ENCODE results near the gene LPP. TPM values are rescaled to one million over a fixed set of nuclear protein-coding genes. Genes with fewer than 3 reads are reported as not detected.

Gene LPP
- total and polyA plus RNA-seq, 2 of the 13 experiments (the other 11 are each of a cell fraction or from before 2014, with no cell fraction given) = 19.2 to 29.9 TPM

DNA sequence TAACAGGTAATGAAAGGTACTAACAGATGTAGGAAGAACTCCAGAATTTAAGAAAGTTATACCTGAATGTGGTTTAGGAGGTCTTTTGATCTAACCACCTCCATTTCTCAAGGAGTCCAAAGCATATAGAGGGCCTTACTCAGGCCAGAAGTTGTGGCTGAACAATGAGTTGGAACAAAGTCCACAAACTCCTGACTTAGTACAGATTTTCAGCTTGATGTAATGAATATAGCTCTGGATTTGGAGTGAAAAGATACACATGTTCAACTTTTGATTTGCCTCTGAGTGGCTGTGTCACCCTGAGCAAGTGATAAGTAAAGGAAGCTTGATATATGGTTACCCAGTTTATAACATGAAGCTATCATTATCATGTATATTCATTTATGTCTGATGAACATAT, 390.1 kb downstream of the LPP start:
- Histone ChIP-seq H3K4me3 (replicated peaks in 1 of 3; ENCODE audit: insufficient read depth in 1 of 3, low read depth in 2 of 3, low read length in 3 of 3) (no peak overlapping the region), H4K20me1 (ENCODE audit: insufficient read depth, low read length) (no peaks in the 10 kb centered on the region), H3K79me2 (ENCODE audit: insufficient read depth, low read length) (no peaks in the 10 kb centered on the region), H3K27ac (ENCODE audit: extremely low read length, insufficient read depth, low read length) (no peak overlapping the region), H3K36me3 (replicated peaks in 1 of 2; ENCODE audit: control insufficient read depth in 1 of 2, insufficient read depth in 2 of 2, low read length in 2 of 2) (peaks cover 3 to 8% of the 10 kb centered on the region in 2 experiments; a peak in 2 of 5 replicates), H3K9me3 (ENCODE audit: low read length) (no peaks in the 10 kb centered on the region), H3K27me3 (ENCODE audit: control insufficient read depth in 1 of 2, insufficient read depth in 2 of 2, low read length in 2 of 2) (no peaks in the 10 kb centered on the region), H3K9ac (ENCODE audit: insufficient read depth, low read depth, low read length) (no peak overlapping the region), H3K4me2 (ENCODE audit: low read depth, low read length) (no peak overlapping the region), H2AFZ (ENCODE audit: low read length) (no peak overlapping the region), H3K4me1 (ENCODE audit: insufficient read depth, low read length) (peaks cover 80% of the 10 kb centered on the region)
- in situ Hi-C loops (cut with HindIII; ENCODE audit: extremely low pct_ligation_motif_present, low pct_unique_long_range_greater_than_20kb) (no loop called here), intact Hi-C loops (cut with micrococcal nuclease; ENCODE audit: unreplicated experiment) (no loop called here)
- peak; percentile 100 for TF ChIP-seq ZNF614 (CRISPR knock-in tag; IDR thresholded peaks at IDR 0.05; ENCODE audit: borderline replicate concordance)
- no peak for TF ChIP-seq HNRNPK (IDR thresholded peaks at IDR 0.05; ENCODE audit: low read depth, low read length, poor library complexity, severe bottlenecking)
- ATAC-seq = no peak
- ChIA-PET CTCF (ENCODE audit: low intra/inter-chr PET ratio, low total read pairs) (no interaction called here), POLR2A (interaction anchor here (1.1 kb wide), 1 partner anchor 202 kb away, joined by 3 read pairs; no protein-coding TSS in a partner anchor)
- DNase-seq (ENCODE audit: low spot score) = no peak
- no peak for FAIRE-seq
- BruUV-seq (replicated peaks) = no TSS peak

DNA sequence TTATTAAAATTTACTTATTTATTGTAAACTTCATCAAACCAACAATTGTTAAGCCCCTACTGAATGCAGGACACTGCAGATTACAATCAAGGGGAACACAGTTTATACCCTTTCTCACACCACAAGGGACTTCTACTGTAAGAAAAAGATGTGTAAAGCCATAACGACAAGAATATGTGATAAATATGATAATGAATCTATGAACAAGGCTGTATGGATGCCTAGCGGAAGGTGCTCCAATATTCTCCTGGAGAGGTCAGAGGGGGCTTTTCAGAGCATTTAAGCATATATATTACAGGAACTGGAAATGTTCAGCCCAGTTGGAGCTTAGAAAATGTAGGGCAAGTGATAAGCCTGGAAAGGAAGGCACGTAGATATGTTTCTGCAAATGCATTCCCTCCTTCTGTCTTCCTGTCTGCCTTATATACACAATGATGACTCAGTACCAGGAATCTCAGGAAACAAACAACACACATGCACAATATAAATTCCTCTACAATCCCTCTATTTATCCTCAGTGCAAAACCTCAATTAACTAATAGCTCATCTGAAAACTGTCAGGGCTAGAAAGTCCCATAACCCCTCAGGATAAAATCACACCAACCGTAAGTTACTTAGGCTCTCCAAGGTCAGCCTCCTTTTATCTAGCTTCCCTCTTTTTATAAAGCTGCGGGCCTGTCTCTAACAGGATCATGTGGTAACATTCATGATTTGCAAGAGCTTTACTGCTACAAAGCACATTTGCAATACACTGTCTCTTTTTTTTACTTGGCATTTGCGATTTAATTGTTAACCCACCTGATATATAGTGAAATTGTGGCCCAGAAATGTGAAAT, 393.1 kb downstream of the LPP start:
- Histone ChIP-seq H3K9me3 (ENCODE audit: low read length) (no peaks in the 10 kb centered on the region), H3K4me2 (ENCODE audit: low read depth, low read length) (no peak overlapping the region), H3K27me3 (ENCODE audit: control insufficient read depth in 1 of 2, insufficient read depth in 2 of 2, low read length in 2 of 2) (no peaks in the 10 kb centered on the region), H4K20me1 (ENCODE audit: insufficient read depth, low read length) (no peaks in the 10 kb centered on the region), H2AFZ (ENCODE audit: low read length) (no peak overlapping the region), H3K36me3 (replicated peaks in 1 of 2; ENCODE audit: control insufficient read depth in 1 of 2, insufficient read depth in 2 of 2, low read length in 2 of 2) (peaks cover 3 to 8% of the 10 kb centered on the region in 2 experiments; a peak in 2 of 5 replicates), H3K27ac (ENCODE audit: extremely low read length, insufficient read depth, low read length) (peak overlapping the region; percentile 37), H3K4me3 (replicated peaks in 1 of 3; ENCODE audit: insufficient read depth in 1 of 3, low read depth in 2 of 3, low read length in 3 of 3) (no peak overlapping the region), H3K9ac (ENCODE audit: insufficient read depth, low read depth, low read length) (no peak overlapping the region), H3K79me2 (ENCODE audit: insufficient read depth, low read length) (no peaks in the 10 kb centered on the region), H3K4me1 (ENCODE audit: insufficient read depth, low read length) (peaks cover 55% of the 10 kb centered on the region)
- peak; percentile 78; the same call in 2 of the 3 replicates for ATAC-seq
- in situ Hi-C loops (cut with HindIII; ENCODE audit: extremely low pct_ligation_motif_present, low pct_unique_long_range_greater_than_20kb) = no loop called here
- 79% methylated on average over 6 of the region's 6 CpGs for WGBS (ENCODE audit: low lambda C conversion rate)
- peak; percentile 47 for FAIRE-seq
- ChIA-PET CTCF (ENCODE audit: low intra/inter-chr PET ratio, low total read pairs) (no interaction called here), POLR2A (interaction anchor here (0.6 to 0.8 kb wide), 3 partner anchors 17 to 407 kb away, joined by 3 to 4 read pairs (median 3); no protein-coding TSS in a partner anchor)
- BruUV-seq (replicated peaks) = no TSS peak
- intact Hi-C loops (cut with micrococcal nuclease; ENCODE audit: unreplicated experiment) = no loop called here
- DNase-seq (ENCODE audit: low spot score) = peak; percentile 78
- TF ChIP-seq, protein P1, sequence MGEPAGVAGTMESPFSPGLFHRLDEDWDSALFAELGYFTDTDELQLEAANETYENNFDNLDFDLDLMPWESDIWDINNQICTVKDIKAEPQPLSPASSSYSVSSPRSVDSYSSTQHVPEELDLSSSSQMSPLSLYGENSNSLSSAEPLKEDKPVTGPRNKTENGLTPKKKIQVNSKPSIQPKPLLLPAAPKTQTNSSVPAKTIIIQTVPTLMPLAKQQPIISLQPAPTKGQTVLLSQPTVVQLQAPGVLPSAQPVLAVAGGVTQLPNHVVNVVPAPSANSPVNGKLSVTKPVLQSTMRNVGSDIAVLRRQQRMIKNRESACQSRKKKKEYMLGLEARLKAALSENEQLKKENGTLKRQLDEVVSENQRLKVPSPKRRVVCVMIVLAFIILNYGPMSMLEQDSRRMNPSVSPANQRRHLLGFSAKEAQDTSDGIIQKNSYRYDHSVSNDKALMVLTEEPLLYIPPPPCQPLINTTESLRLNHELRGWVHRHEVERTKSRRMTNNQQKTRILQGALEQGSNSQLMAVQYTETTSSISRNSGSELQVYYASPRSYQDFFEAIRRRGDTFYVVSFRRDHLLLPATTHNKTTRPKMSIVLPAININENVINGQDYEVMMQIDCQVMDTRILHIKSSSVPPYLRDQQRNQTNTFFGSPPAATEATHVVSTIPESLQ (CRISPR knock-in tag; conservative IDR thresholded peaks at IDR 0.05) = no peak
- TF ChIP-seq GATA4 (IDR thresholded peaks at IDR 0.05; ENCODE audit: borderline replicate concordance, low read depth) (peak; percentile 65; the same call in 1 of the 2 replicates), ZNF343 (CRISPR knock-in tag; IDR thresholded peaks at IDR 0.05) (no peak), NFYB (CRISPR knock-in tag; IDR thresholded peaks at IDR 0.05) (no peak), MEF2D (CRISPR knock-in tag; IDR thresholded peaks at IDR 0.05) (0 out of 2 replicates have a peak, but pooled peaks have one; percentile 29), ZNF614 (CRISPR knock-in tag; IDR thresholded peaks at IDR 0.05; ENCODE audit: borderline replicate concordance) (peak; percentile 40; the same call in 1 of the 2 replicates), NCOA2 (CRISPR knock-in tag; IDR thresholded peaks at IDR 0.05) (peak; percentile 76), BRCA1 (CRISPR knock-in tag; IDR thresholded peaks at IDR 0.05) (no peak), ZNF251 (CRISPR knock-in tag; IDR thresholded peaks at IDR 0.05) (no peak)
- TF ChIP-seq, protein P2, sequence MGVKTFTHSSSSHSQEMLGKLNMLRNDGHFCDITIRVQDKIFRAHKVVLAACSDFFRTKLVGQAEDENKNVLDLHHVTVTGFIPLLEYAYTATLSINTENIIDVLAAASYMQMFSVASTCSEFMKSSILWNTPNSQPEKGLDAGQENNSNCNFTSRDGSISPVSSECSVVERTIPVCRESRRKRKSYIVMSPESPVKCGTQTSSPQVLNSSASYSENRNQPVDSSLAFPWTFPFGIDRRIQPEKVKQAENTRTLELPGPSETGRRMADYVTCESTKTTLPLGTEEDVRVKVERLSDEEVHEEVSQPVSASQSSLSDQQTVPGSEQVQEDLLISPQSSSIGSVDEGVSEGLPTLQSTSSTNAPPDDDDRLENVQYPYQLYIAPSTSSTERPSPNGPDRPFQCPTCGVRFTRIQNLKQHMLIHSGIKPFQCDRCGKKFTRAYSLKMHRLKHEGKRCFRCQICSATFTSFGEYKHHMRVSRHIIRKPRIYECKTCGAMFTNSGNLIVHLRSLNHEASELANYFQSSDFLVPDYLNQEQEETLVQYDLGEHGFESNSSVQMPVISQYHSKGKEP (CRISPR knock-in tag; IDR thresholded peaks at IDR 0.05) = no peak
